ENCODE measurements around the gene MYMX.
A peak's percentile ranks its signal among the peaks of the same experiment; 100 is the strongest.

MYMX gene

DNA sequence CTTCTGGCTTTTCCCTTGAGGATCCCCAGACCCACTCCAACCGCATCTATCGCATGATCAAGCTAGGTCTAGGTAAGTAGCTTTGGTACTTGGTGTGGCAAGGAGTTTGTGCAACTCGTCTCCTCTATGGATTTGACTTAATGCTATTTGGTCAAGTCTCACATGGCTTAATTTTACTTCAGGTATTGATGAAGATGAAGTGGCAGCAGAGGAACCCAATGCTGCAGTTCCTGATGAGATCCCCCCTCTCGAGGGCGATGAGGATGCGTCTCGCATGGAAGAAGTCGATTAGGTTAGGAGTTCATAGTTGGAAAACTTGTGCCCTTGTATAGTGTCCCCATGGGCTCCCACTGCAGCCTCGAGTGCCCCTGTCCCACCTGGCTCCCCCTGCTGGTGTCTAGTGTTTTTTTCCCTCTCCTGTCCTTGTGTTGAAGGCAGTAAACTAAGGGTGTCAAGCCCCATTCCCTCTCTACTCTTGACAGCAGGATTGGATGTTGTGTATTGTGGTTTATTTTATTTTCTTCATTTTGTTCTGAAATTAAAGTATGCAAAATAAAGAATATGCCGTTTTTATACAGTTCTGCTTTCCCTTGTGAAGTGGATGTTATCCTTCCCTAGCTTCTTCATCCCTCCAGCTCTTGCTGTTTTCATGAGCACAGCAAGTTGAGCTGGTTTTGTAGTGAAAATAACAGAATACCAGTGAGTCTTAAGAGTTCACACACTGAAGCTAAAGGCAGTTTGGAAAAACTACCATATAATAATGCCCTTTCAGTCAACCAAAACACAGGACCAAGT is 36.8 kb downstream of the MYMX start:
- peak; percentile 56 for DNase-seq

GRCh38 chr6:44254191-44255104 is 37.7 kb downstream of the MYMX start:
- peak; percentile 48 for DNase-seq

- DNase-seq: no peak
These were observed 38.5 kb downstream of the MYMX start for GRCh38 chr6:44255105-44255808.

- no peak for DNase-seq
These were observed 39.4 kb downstream of the MYMX start for GRCh38 chr6:44255871-44256774.

DNA sequence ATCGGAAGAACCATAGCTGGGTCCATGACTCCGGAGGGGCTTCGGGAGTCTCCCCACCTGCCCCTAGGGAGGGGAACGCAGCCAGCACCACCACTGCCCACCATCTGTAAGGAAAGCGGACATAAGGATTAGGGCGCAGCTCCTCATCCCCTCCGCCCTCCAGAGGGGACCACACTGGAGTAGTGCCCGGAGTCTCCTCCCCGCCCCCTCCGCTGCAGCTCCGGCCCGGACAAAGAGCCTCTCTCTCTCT is 40.0 kb downstream of the MYMX start:
- DNase-seq: no peak

GRCh38 chr6:44257025-44257752 is 40.5 kb downstream of the MYMX start, which contains the start of gene SLC35B2:
TSS of gene SLC35B2 (minus strand) at chr6:44257528. CDS start at chr6:44257410, 118 bp downstream.
- DNase-seq: peak; percentile 16

DNA sequence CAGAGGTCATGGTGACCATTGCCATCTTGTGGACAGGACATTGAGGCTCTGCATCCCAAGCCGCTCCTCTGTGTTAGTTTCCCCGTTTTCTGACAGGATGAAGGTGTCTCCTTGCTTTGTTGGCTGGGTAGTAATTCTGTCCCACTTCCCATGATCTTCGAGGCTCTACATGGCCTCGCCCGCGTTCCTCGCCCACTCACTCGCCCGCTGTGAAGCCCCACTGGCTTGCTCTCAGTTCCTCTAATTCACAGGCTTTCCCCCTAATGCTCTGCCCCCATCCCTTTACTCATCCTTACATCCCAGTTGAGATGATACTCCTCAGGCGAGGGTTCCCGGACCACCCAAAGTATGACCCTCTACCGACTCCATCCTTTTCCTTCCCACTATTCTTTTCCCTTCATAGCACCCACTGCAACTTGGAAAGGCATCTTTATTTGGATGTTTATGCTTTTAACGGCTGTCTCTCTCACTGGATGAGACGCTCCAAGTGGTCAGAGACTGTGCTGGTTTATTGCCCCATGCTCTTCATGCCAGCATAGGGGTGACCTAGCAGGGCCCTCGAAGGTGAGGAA is 41.1 kb downstream of the MYMX start:
- no peak for DNase-seq

- DNase-seq: no peak
These were observed 41.7 kb downstream of the MYMX start for GRCh38 chr6:44258325-44258863.

DNA sequence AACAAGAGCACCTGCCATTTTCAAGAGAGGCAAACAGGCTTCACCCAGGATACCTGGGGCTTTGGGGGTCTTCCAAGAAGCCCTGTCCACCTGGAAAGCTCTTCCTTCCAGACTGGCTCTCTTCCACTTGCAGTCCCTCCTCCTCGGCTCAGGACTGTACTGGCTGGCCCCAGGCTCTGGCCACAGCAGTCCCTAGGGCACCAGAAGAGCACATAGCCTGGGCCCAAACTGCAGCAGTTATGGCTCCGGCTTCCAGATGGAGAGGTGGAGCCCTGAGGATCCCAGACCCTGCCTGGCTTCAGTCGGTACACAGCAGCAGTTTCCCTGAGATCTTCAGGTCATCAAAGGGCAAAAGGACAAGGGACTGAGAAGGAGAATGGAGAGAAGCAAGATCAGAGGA is 42.2 kb downstream of the MYMX start:
- no peak for DNase-seq

DNA sequence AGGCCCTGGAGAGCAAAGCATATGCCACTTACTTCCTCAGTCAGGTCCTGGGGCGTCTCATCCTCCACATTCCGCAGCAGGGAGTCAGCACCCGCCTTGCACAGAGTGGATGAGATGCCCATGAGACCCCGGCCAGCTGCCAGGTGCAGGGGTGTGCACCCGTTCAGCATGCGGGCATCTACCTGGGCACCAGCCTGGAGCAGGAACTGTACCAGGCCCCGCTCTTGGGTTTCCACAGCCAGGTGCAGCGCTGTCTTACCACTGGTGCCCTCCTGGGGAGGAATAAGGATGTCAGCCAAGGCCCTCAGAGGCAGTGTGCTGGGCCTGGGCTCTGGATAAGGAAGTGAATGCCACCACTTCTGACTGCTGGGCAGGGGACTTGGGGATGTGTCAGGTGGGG is 43.3 kb downstream of the MYMX start:
- no peak for DNase-seq

DNA sequence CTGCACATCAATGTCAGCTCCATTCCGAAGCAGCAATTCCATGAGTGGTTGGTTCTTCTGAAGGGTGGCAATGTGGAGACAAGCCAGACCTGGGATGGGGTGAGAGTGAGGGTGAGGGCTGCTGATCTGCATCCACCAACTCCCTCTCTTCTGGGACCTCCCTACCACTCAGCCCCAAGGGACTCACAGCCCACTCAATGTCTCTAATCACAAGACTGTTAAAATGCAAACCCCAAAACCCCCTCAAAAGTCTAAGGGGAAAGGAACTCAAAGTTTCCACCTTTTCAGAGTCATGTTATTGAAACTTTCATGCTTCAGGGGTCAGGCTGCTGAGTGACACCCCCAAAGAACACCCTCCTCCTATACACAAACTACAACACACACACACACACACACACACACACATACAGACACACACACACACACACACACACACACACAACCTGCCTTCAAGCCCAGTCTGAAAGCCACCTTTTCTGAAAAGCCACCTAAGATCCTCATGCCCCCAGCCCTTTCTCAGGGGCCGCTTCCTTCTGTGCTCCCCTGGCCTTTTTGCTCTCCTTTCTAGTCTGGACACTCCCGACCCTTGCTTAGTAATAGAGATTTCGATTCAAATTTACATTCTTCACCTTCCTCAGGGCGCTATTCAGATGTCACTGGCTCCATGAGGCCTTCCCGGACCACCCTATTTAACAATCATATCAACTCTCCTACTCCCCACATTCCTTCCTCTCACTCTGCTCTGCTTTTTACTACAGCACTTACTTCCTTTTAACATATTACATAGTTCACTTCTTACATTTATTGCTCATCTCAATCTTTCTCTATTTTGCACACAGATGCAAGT is 43.9 kb downstream of the MYMX start:
- no peak for DNase-seq

DNA sequence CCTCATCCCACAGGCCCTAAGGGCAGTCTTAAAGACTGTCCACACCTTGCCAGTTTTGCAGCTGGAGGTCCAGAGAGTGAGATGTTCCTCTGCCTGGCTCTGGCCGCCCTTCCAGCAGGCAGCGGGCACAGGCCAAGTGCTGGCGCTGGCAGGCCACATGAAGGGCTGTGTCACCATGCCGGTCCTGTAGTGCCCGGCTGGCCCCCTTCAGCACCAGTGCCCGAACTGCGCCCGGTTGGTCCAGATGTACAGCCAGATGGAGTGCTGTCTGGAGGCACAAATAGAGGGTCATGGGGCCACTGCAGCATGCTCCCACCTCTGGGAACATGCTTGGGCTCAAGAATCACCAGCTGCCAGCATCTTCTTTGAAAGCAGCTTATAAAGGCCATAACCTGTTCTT is 44.9 kb downstream of the MYMX start:
- DNase-seq: peak; percentile 34

GRCh38 chr6:44262467-44263353 is 46.0 kb downstream of the MYMX start:
- DNase-seq: no peak

DNA sequence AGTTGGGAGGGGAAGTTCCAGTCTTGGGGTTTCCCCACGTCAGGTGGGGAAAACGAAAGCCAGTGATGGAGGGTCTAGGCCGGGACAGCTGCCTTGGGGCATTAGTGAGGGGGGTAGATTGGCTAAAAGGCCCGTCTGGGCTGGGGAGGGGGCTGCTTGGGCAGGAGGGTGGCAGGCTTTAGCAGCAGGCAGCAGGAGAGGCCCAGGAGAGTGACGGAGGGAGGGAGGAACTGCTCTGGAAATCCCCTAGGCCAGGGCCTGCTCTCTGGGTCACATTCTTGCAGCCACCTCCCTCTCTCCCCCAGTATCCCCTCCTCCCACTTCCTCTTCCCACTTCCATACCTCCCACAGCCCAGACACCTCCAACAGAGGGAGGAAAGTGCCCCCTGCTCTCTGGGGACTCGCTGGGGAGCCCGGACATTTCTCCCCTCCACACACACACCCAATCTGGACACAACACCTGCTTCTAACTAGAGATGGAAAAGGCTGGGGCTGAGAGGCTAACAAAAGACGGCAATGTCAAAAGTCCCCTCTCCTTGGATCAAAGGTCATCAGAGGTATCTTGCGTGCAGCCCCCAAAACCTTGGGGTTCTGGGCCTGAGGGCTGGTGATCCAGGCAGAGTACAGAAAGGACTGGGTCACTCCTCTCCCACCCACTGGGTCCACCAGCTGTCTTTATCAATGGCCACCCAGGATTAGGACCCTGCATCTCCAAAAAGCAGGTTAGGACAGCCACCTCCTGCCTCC is 46.8 kb downstream of the MYMX start:
- no peak for DNase-seq

DNA sequence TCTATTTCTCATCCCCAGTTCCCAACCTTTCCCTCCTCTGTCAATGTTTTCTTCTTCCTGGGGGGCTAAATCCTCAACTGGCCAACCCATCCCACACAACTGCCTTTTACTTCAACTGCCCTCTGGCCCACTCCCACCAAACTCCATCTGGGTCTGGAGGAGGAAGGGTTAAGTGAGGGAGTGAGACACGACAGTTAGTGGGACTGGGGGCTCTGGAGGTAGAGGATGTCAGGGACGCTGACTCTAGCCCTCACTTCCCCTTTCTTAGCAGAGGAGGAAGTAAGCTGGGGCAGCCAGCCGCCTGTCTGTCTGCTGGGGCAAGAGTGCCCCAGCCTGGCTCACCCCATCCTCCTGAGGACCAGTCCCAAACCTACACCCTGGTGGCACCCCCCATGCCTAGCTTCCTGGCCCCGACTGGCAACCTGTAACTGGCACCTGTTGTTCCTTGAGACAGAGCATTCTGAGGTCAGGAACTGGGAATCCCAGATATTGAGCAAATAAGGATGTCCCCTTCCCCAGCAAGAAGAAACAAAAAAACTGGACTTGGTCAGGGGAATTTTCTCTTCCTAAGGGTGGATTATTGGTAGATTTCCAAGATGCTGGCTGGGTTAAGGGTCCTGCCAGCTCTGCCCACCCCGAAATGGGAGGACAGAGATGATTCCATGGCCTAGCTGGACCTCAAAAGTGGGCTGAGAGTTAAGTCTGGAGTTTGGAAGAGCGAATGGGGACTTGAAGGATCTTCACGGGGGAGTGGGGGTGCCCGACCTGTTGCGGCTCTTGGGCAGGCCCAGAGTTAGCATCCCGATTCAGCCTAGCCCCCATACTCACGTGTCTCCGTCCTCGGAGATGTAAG is 47.7 kb downstream of the MYMX start:
- no peak for DNase-seq

DNA sequence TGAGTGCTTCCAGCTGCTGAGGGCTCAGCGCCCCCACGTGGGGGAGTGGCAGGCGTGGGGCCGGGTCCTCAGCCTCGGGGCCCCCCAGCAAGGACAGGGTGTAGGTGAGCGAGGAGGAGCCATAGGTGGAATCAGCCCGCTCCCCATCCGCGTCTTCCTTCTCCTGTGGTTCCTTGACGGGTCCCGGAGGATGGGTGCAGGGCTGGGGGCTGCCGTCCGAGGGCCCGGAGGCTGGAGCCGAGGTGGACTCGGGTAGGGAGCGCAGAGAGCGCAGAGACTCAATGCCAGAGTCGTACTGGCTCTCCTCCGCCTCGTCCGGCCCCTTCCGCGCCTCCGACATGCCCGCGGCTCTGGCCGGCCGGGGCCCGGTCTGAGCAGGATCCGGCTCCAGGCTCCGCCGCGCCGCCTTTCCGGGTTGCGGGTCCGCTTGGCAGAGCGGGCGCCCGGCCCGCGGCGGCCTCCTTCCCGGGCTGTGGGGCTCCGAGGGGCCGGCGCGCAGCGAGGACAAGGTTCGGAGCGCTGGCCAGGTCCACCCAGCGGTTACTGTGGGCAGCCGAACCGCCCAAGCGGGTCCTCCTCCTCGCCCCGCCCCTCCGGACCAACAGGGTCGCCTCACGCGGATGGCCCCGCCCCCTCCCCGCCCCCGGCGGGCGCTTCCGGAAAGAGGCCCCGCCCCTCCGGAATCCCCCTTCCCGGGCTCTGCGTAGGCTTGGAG is 48.4 kb downstream of the MYMX start, which contains the start of gene NFKBIE:
Gene NFKBIE (minus strand): TSS at position 545 of the 715 bp plus-strand sequence. CDS start 205 bp downstream, at position 340.
- peak; percentile 34 for DNase-seq

All from DMS 273 treated with DMSO at 0.1 percent for 48 hours (cell line).